HL-60/S4 treated with retinoic acid at 250 ng/mL for 4 days and 3 days (cell line): ENCODE data around the gene IGFBP5.

ENCODE experiments used
- in situ Hi-C: fragments of 300-500 bp; cut with MboI; formaldehyde crosslinking; loops from 2 replicates; pipeline ENCODE4 v1.7.0; 2022; ENCODE audit warnings: low sequenced_read_pairs

The IGFBP5 gene

GRCh38 chr2:216671791-216672343 is 23.5 kb downstream of the IGFBP5 start:
- in situ Hi-C loops = loop anchor here (25.0 kb wide), 1 partner anchor 635 kb away; no protein-coding TSS in a partner anchor

GRCh38 chr2:216671081-216671411 is 24.3 kb downstream of the IGFBP5 start:
- in situ Hi-C loops = loop anchor here (25.0 kb wide), 1 partner anchor 634 kb away; no protein-coding TSS in a partner anchor

GRCh38 chr2:216670266-216671080 is 24.9 kb downstream of the IGFBP5 start:
- in situ Hi-C loops = loop anchor here (25.0 kb wide), 1 partner anchor 633 kb away; no protein-coding TSS in a partner anchor

- in situ Hi-C loops = loop anchor here (10.0 to 25.0 kb wide), 2 partner anchors 142 to 629 kb away; no protein-coding TSS in a partner anchor
These were observed 28.7 kb downstream of the IGFBP5 start for GRCh38 chr2:216666461-216667233.

GRCh38 chr2:216665717-216666116 is 29.6 kb downstream of the IGFBP5 start:
- in situ Hi-C loops = loop anchor here (10.0 to 25.0 kb wide), 2 partner anchors 141 to 628 kb away; no protein-coding TSS in a partner anchor

- in situ Hi-C loops = loop anchor here (10.0 to 25.0 kb wide), 2 partner anchors 140 to 628 kb away; no protein-coding TSS in a partner anchor
These were observed 30.1 kb downstream of the IGFBP5 start for GRCh38 chr2:216665242-216665641.

GRCh38 chr2:216664593-216665034 is 30.7 kb downstream of the IGFBP5 start:
- in situ Hi-C loops = loop anchor here (10.0 to 25.0 kb wide), 2 partner anchors 140 to 627 kb away; no protein-coding TSS in a partner anchor

- in situ Hi-C loops = loop anchor here (10.0 to 25.0 kb wide), 2 partner anchors 139 to 627 kb away; no protein-coding TSS in a partner anchor
These were observed 31.5 kb downstream of the IGFBP5 start for GRCh38 chr2:216663846-216664245.

- in situ Hi-C loops = loop anchor here (10.0 to 25.0 kb wide), 2 partner anchors 138 to 626 kb away; no protein-coding TSS in a partner anchor
These were observed 32.2 kb downstream of the IGFBP5 start for GRCh38 chr2:216663106-216663505.

- in situ Hi-C loops = loop anchor here (10.0 to 25.0 kb wide), 2 partner anchors 137 to 625 kb away; no protein-coding TSS in a partner anchor
These were observed 33.5 kb downstream of the IGFBP5 start for GRCh38 chr2:216661639-216662375.

GRCh38 chr2:216661051-216661450 is 34.3 kb downstream of the IGFBP5 start:
- in situ Hi-C loops = loop anchor here (10.0 to 25.0 kb wide), 2 partner anchors 136 to 624 kb away; no protein-coding TSS in a partner anchor

- in situ Hi-C loops = loop anchor here (10.0 to 25.0 kb wide), 2 partner anchors 136 to 623 kb away; no protein-coding TSS in a partner anchor
These were observed 34.9 kb downstream of the IGFBP5 start for GRCh38 chr2:216660496-216660895.

GRCh38 chr2:216659276-216659675 is 36.1 kb downstream of the IGFBP5 start:
- in situ Hi-C loops = loop anchor here (25.0 kb wide), 1 partner anchor 622 kb away; no protein-coding TSS in a partner anchor

GRCh38 chr2:216658757-216659156 is 36.6 kb downstream of the IGFBP5 start:
- in situ Hi-C loops = loop anchor here (25.0 kb wide), 1 partner anchor 621 kb away; no protein-coding TSS in a partner anchor

GRCh38 chr2:216657980-216658379 is 37.4 kb downstream of the IGFBP5 start:
- in situ Hi-C loops = loop anchor here (25.0 kb wide), 1 partner anchor 621 kb away; no protein-coding TSS in a partner anchor

GRCh38 chr2:216657086-216657855 is 38.1 kb downstream of the IGFBP5 start:
- in situ Hi-C loops = loop anchor here (25.0 kb wide), 1 partner anchor 620 kb away; no protein-coding TSS in a partner anchor

- in situ Hi-C loops = loop anchor here (25.0 kb wide), 1 partner anchor 617 kb away; no protein-coding TSS in a partner anchor
These were observed 40.8 kb downstream of the IGFBP5 start for GRCh38 chr2:216654528-216655052.

- in situ Hi-C loops = loop anchor here (25.0 kb wide), 1 partner anchor 617 kb away; no protein-coding TSS in a partner anchor
These were observed 41.4 kb downstream of the IGFBP5 start for GRCh38 chr2:216653931-216654365.
